ENCODE data around the gene GHITM.
A peak's percentile ranks its signal among the peaks of the same experiment; 100 is the strongest.
"Not testable (repeated sequence)": the region's sequence is repeated elsewhere in the genome, so short reads cannot be mapped to it uniquely, and the experiment has no call there.

The GHITM gene

GRCh38 chr10:84118395-84119006 lies 20.8 kb upstream of the GHITM start:
- Histone ChIP-seq H3K9me3 (ENCODE audit: control insufficient read depth, low read depth, low read length) (no peaks in the 10 kb centered on the region), H3K9ac (ENCODE audit: low read length) (no peak overlapping the region), H3K27me3 (ENCODE audit: control insufficient read depth, insufficient read depth, low read length) (no peaks in the 10 kb centered on the region), H3K4me3 (ENCODE audit: low read length) (no peak overlapping the region), H3K4me1 (ENCODE audit: control insufficient read depth, low read depth, low read length) (no peaks in the 10 kb centered on the region), H3K36me3 (ENCODE audit: control insufficient read depth, low read depth, low read length) (no peaks in the 10 kb centered on the region), H3K27ac (ENCODE audit: low read length) (no peak overlapping the region)

- Histone ChIP-seq H3K9me3 (ENCODE audit: control insufficient read depth, low read depth, low read length) (no peaks in the 10 kb centered on the region), H3K4me3 (ENCODE audit: low read length) (no peak overlapping the region), H3K9ac (ENCODE audit: low read length) (no peak overlapping the region), H3K27me3 (ENCODE audit: control insufficient read depth, insufficient read depth, low read length) (peaks cover under 1% of the 10 kb centered on the region), H3K27ac (ENCODE audit: low read length) (no peak overlapping the region), H3K36me3 (ENCODE audit: control insufficient read depth, low read depth, low read length) (no peaks in the 10 kb centered on the region), H3K4me1 (ENCODE audit: control insufficient read depth, low read depth, low read length) (no peaks in the 10 kb centered on the region)
Observed at GRCh38 chr10:84123362-84123761, 15.9 kb upstream of the GHITM start.

GRCh38 chr10:84125910-84126784 lies 13.2 kb upstream of the GHITM start:
- H3K27me3 ChIP-seq (ENCODE audit: control insufficient read depth, insufficient read depth, low read length) = peaks cover 12% of the 10 kb centered on the region
- H3K9ac ChIP-seq (ENCODE audit: low read length); H3K4me1 ChIP-seq (ENCODE audit: control insufficient read depth, low read depth, low read length); H3K4me3 ChIP-seq (ENCODE audit: low read length); H3K36me3 ChIP-seq (ENCODE audit: control insufficient read depth, low read depth, low read length); H3K27ac ChIP-seq (ENCODE audit: low read length); H3K9me3 ChIP-seq (ENCODE audit: control insufficient read depth, low read depth, low read length): not testable (repeated sequence)

- no peaks in the 10 kb centered on the region for H3K9me3 ChIP-seq (ENCODE audit: control insufficient read depth, low read depth, low read length)
- no peaks in the 10 kb centered on the region for H3K4me1 ChIP-seq (ENCODE audit: control insufficient read depth, low read depth, low read length)
- no peak overlapping the region for H3K9ac ChIP-seq (ENCODE audit: low read length)
- peaks cover 12% of the 10 kb centered on the region for H3K27me3 ChIP-seq (ENCODE audit: control insufficient read depth, insufficient read depth, low read length)
- H3K36me3 ChIP-seq (ENCODE audit: control insufficient read depth, low read depth, low read length) = no peaks in the 10 kb centered on the region
- no peak overlapping the region for H3K4me3 ChIP-seq (ENCODE audit: low read length)
- H3K27ac ChIP-seq (ENCODE audit: low read length) = no peak overlapping the region
Observed at GRCh38 chr10:84126785-84127167, 12.5 kb upstream of the GHITM start.

- no peaks in the 10 kb centered on the region for H3K9me3 ChIP-seq (ENCODE audit: control insufficient read depth, low read depth, low read length)
- H3K36me3 ChIP-seq (ENCODE audit: control insufficient read depth, low read depth, low read length) = no peaks in the 10 kb centered on the region
- no peaks in the 10 kb centered on the region for H3K27me3 ChIP-seq (ENCODE audit: control insufficient read depth, insufficient read depth, low read length)
- H3K4me3 ChIP-seq (ENCODE audit: low read length) = no peak overlapping the region
- no peak overlapping the region for H3K27ac ChIP-seq (ENCODE audit: low read length)
- H3K4me1 ChIP-seq (ENCODE audit: control insufficient read depth, low read depth, low read length) = peaks cover 7% of the 10 kb centered on the region
- H3K9ac ChIP-seq (ENCODE audit: low read length) = no peak overlapping the region
Observed at GRCh38 chr10:84135836-84136235, 3.5 kb upstream of the GHITM start.

- peaks cover 5% of the 10 kb centered on the region for H3K36me3 ChIP-seq (ENCODE audit: control insufficient read depth, low read depth, low read length)
- H3K4me1 ChIP-seq (ENCODE audit: control insufficient read depth, low read depth, low read length) = peaks cover 9% of the 10 kb centered on the region
- no peak overlapping the region for H3K27ac ChIP-seq (ENCODE audit: low read length)
- no peaks in the 10 kb centered on the region for H3K27me3 ChIP-seq (ENCODE audit: control insufficient read depth, insufficient read depth, low read length)
- no peak overlapping the region for H3K9ac ChIP-seq (ENCODE audit: low read length)
- no peak overlapping the region for H3K4me3 ChIP-seq (ENCODE audit: low read length)
- H3K9me3 ChIP-seq (ENCODE audit: control insufficient read depth, low read depth, low read length) = no peaks in the 10 kb centered on the region
Observed at GRCh38 chr10:84137811-84138210, 1.5 kb upstream of the GHITM start.

GRCh38 chr10:84138478-84139125 lies 707 bp upstream of the GHITM start:
- H3K4me1 ChIP-seq (ENCODE audit: control insufficient read depth, low read depth, low read length) = peaks cover 9% of the 10 kb centered on the region
- peak overlapping the region; percentile 28 for H3K27ac ChIP-seq (ENCODE audit: low read length)
- peak overlapping the region; percentile 47 for H3K9ac ChIP-seq (ENCODE audit: low read length)

GRCh38 chr10:84140036-84140379 lies 699 bp downstream of the GHITM start:
- Histone ChIP-seq H3K27me3 (ENCODE audit: control insufficient read depth, insufficient read depth, low read length) (no peaks in the 10 kb centered on the region), H3K4me1 (ENCODE audit: control insufficient read depth, low read depth, low read length) (peaks cover 9% of the 10 kb centered on the region), H3K9me3 (ENCODE audit: control insufficient read depth, low read depth, low read length) (no peaks in the 10 kb centered on the region), H3K9ac (ENCODE audit: low read length) (peak overlapping the region; percentile 85), H3K4me3 (ENCODE audit: low read length) (peak overlapping the region; percentile 84), H3K27ac (ENCODE audit: low read length) (peak overlapping the region; percentile 59), H3K36me3 (ENCODE audit: control insufficient read depth, low read depth, low read length) (peaks cover 27% of the 10 kb centered on the region)

More at GRCh38 chr10:84138478-84139125, 707 bp upstream of the GHITM start:
- Histone ChIP-seq H3K9me3 (ENCODE audit: control insufficient read depth, low read depth, low read length) (no peaks in the 10 kb centered on the region), H3K27me3 (ENCODE audit: control insufficient read depth, insufficient read depth, low read length) (no peaks in the 10 kb centered on the region), H3K4me3 (ENCODE audit: low read length) (peak overlapping the region; percentile 84), H3K36me3 (ENCODE audit: control insufficient read depth, low read depth, low read length) (peaks cover 13% of the 10 kb centered on the region)

GRCh38 chr10:84147347-84147746 lies 8.0 kb downstream of the GHITM start:
- Histone ChIP-seq H3K9ac (ENCODE audit: low read length) (no peak overlapping the region), H3K27ac (ENCODE audit: low read length) (no peak overlapping the region), H3K9me3 (ENCODE audit: control insufficient read depth, low read depth, low read length) (no peaks in the 10 kb centered on the region), H3K27me3 (ENCODE audit: control insufficient read depth, insufficient read depth, low read length) (no peaks in the 10 kb centered on the region), H3K36me3 (ENCODE audit: control insufficient read depth, low read depth, low read length) (peaks cover 91% of the 10 kb centered on the region), H3K4me3 (ENCODE audit: low read length) (no peak overlapping the region), H3K4me1 (ENCODE audit: control insufficient read depth, low read depth, low read length) (no peaks in the 10 kb centered on the region)

GRCh38 chr10:84148006-84148597 lies 8.8 kb downstream of the GHITM start:
- peaks cover 91% of the 10 kb centered on the region for H3K36me3 ChIP-seq (ENCODE audit: control insufficient read depth, low read depth, low read length)
- H3K27ac ChIP-seq (ENCODE audit: low read length); H3K27me3 ChIP-seq (ENCODE audit: control insufficient read depth, insufficient read depth, low read length); H3K9me3 ChIP-seq (ENCODE audit: control insufficient read depth, low read depth, low read length); H3K4me1 ChIP-seq (ENCODE audit: control insufficient read depth, low read depth, low read length); H3K4me3 ChIP-seq (ENCODE audit: low read length); H3K9ac ChIP-seq (ENCODE audit: low read length): not testable (repeated sequence)

GRCh38 chr10:84149854-84150253 lies 10.5 kb downstream of the GHITM start:
- H3K36me3 ChIP-seq (ENCODE audit: control insufficient read depth, low read depth, low read length) = peaks cover 85% of the 10 kb centered on the region
- no peak overlapping the region for H3K9ac ChIP-seq (ENCODE audit: low read length)
- H3K27me3 ChIP-seq (ENCODE audit: control insufficient read depth, insufficient read depth, low read length) = no peaks in the 10 kb centered on the region
- no peaks in the 10 kb centered on the region for H3K9me3 ChIP-seq (ENCODE audit: control insufficient read depth, low read depth, low read length)
- H3K4me1 ChIP-seq (ENCODE audit: control insufficient read depth, low read depth, low read length) = no peaks in the 10 kb centered on the region
- H3K4me3 ChIP-seq (ENCODE audit: low read length) = no peak overlapping the region
- H3K27ac ChIP-seq (ENCODE audit: low read length) = no peak overlapping the region
